ENCODE results near the gene ANKH. TPM values are rescaled to one million over a fixed set of nuclear protein-coding genes. Genes with fewer than 3 reads are reported as not detected.

The ANKH gene
- polyA plus RNA-seq, 4 donors: 33.0 to 82.2 (median 41.9) TPM

GRCh38 chr5:14679595-14679994 lies 192.0 kb downstream of the ANKH start:
- H3K36me3 ChIP-seq (ENCODE audit: control insufficient read depth in 3 of 3, insufficient read depth in 2 of 3, low read depth in 1 of 3, low read length in 3 of 3): peaks cover 7 to 40% (median 29%) of the 10 kb centered on the region in 3 donors
- DNase-seq: no peak
- H3K9me3 ChIP-seq (ENCODE audit: control insufficient read depth in 2 of 2, insufficient read depth in 1 of 2, low read depth in 1 of 2, low read length in 1 of 2): no peaks in the 10 kb centered on the region
- H3K27ac ChIP-seq (ENCODE audit: low read depth in 1 of 3, low read length in 2 of 3): no peak overlapping the region
- no peak for FAIRE-seq
- peaks cover 0 to 6% (median 0%) of the 10 kb centered on the region in 3 donors for H3K4me1 ChIP-seq (ENCODE audit: control insufficient read depth in 3 of 3, insufficient read depth in 2 of 3, low read depth in 1 of 3, low read length in 2 of 3)
- WGBS, 3 donors: 82 to 97% (median 91%) methylated on average over 1 of the region's 1 CpG
- H3K4me3 ChIP-seq (ENCODE audit: low read depth in 1 of 3, low read length in 3 of 3): no peak overlapping the region
- H3K27me3 ChIP-seq (ENCODE audit: control insufficient read depth in 3 of 3, insufficient read depth in 3 of 3, low read length in 3 of 3): no peaks in the 10 kb centered on the region

GRCh38 chr5:14678773-14679334 lies 192.7 kb downstream of the ANKH start:
- DNase-seq (no peak), FAIRE-seq (no peak)
- Histone ChIP-seq H3K9me3 (ENCODE audit: control insufficient read depth in 2 of 2, insufficient read depth in 1 of 2, low read depth in 1 of 2, low read length in 1 of 2) (no peaks in the 10 kb centered on the region), H3K4me1 (ENCODE audit: control insufficient read depth in 3 of 3, insufficient read depth in 2 of 3, low read depth in 1 of 3, low read length in 2 of 3) (peaks cover 0 to 6% (median 0%) of the 10 kb centered on the region in 3 donors), H3K36me3 (ENCODE audit: control insufficient read depth in 3 of 3, insufficient read depth in 2 of 3, low read depth in 1 of 3, low read length in 3 of 3) (peaks cover 7 to 43% (median 33%) of the 10 kb centered on the region in 3 donors), H3K27me3 (ENCODE audit: control insufficient read depth in 3 of 3, insufficient read depth in 3 of 3, low read length in 3 of 3) (no peaks in the 10 kb centered on the region), H3K4me3 (ENCODE audit: low read depth in 1 of 3, low read length in 3 of 3) (no peak overlapping the region), H3K27ac (ENCODE audit: low read depth in 1 of 3, low read length in 2 of 3) (no peak overlapping the region)
- WGBS, 3 donors: 75 to 85% (median 83%) methylated on average over 5 of the region's 5 CpGs

- no peak overlapping the region for H3K4me3 ChIP-seq (ENCODE audit: low read depth in 1 of 3, low read length in 3 of 3)
- H3K36me3 ChIP-seq (ENCODE audit: control insufficient read depth in 3 of 3, insufficient read depth in 2 of 3, low read depth in 1 of 3, low read length in 3 of 3): peaks cover 0 to 30% (median 22%) of the 10 kb centered on the region in 3 donors
- H3K4me1 ChIP-seq (ENCODE audit: control insufficient read depth in 3 of 3, insufficient read depth in 2 of 3, low read depth in 1 of 3, low read length in 2 of 3): peaks cover 1 to 13% (median 11%) of the 10 kb centered on the region in 3 donors
- no peaks in the 10 kb centered on the region for H3K9me3 ChIP-seq (ENCODE audit: control insufficient read depth in 2 of 2, insufficient read depth in 1 of 2, low read depth in 1 of 2, low read length in 1 of 2)
- DNase-seq (peak in 1 of 2 donors; percentile 21), FAIRE-seq (no peak)
- WGBS, 3 donors: 62 to 69% (median 66%) methylated on average over 3 of the region's 3 CpGs
- no peaks in the 10 kb centered on the region for H3K27me3 ChIP-seq (ENCODE audit: control insufficient read depth in 3 of 3, insufficient read depth in 3 of 3, low read length in 3 of 3)
- peak overlapping the region in 2 of 3 donors; percentile 2 to 24 for H3K27ac ChIP-seq (ENCODE audit: low read depth in 1 of 3, low read length in 2 of 3)
Observed at GRCh38 chr5:14676320-14676719, 195.3 kb downstream of the ANKH start.

GRCh38 chr5:14675865-14676300 lies 195.7 kb downstream of the ANKH start:
- H3K27ac ChIP-seq (ENCODE audit: low read depth in 1 of 3, low read length in 2 of 3): peak overlapping the region in 2 of 3 donors; percentile 2 to 24
- 46 to 75% (median 52%) methylated on average over 6 of the region's 6 CpGs for WGBS, 3 donors
- DNase-seq: no peak
- H3K4me1 ChIP-seq (ENCODE audit: control insufficient read depth in 3 of 3, insufficient read depth in 2 of 3, low read depth in 1 of 3, low read length in 2 of 3): peaks cover 1 to 13% (median 13%) of the 10 kb centered on the region in 3 donors
- H3K9me3 ChIP-seq (ENCODE audit: control insufficient read depth in 2 of 2, insufficient read depth in 1 of 2, low read depth in 1 of 2, low read length in 1 of 2): no peaks in the 10 kb centered on the region
- no peak overlapping the region for H3K4me3 ChIP-seq (ENCODE audit: low read depth in 1 of 3, low read length in 3 of 3)
- FAIRE-seq: no peak
- H3K27me3 ChIP-seq (ENCODE audit: control insufficient read depth in 3 of 3, insufficient read depth in 3 of 3, low read length in 3 of 3): no peaks in the 10 kb centered on the region
- peaks cover 0 to 29% (median 19%) of the 10 kb centered on the region in 3 donors for H3K36me3 ChIP-seq (ENCODE audit: control insufficient read depth in 3 of 3, insufficient read depth in 2 of 3, low read depth in 1 of 3, low read length in 3 of 3)

- H3K9me3 ChIP-seq (ENCODE audit: control insufficient read depth in 2 of 2, insufficient read depth in 1 of 2, low read depth in 1 of 2, low read length in 1 of 2): no peaks in the 10 kb centered on the region
- H3K4me3 ChIP-seq (ENCODE audit: low read depth in 1 of 3, low read length in 3 of 3): no peak overlapping the region
- no peak for FAIRE-seq
- H3K27me3 ChIP-seq (ENCODE audit: control insufficient read depth in 3 of 3, insufficient read depth in 3 of 3, low read length in 3 of 3): no peaks in the 10 kb centered on the region
- H3K36me3 ChIP-seq (ENCODE audit: control insufficient read depth in 3 of 3, insufficient read depth in 2 of 3, low read depth in 1 of 3, low read length in 3 of 3): peaks cover 0 to 22% (median 16%) of the 10 kb centered on the region in 3 donors
- DNase-seq: no peak
- H3K27ac ChIP-seq (ENCODE audit: low read depth in 1 of 3, low read length in 2 of 3): peak overlapping the region in 1 of 3 donors; percentile 68
- 83 to 90% (median 85%) methylated on average over 8 of the region's 8 CpGs for WGBS, 3 donors
- H3K4me1 ChIP-seq (ENCODE audit: control insufficient read depth in 3 of 3, insufficient read depth in 2 of 3, low read depth in 1 of 3, low read length in 2 of 3): peaks cover 1 to 13% (median 13%) of the 10 kb centered on the region in 3 donors
Observed at GRCh38 chr5:14674983-14675854, 196.4 kb downstream of the ANKH start.

- H3K9me3 ChIP-seq (ENCODE audit: control insufficient read depth in 2 of 2, insufficient read depth in 1 of 2, low read depth in 1 of 2, low read length in 1 of 2): no peaks in the 10 kb centered on the region
- WGBS, 3 donors: 79 to 92% (median 88%) methylated on average over 3 of the region's 3 CpGs
- FAIRE-seq (no peak), DNase-seq (no peak)
- peaks cover 0 to 23% (median 10%) of the 10 kb centered on the region in 3 donors for H3K36me3 ChIP-seq (ENCODE audit: control insufficient read depth in 3 of 3, insufficient read depth in 2 of 3, low read depth in 1 of 3, low read length in 3 of 3)
- no peak overlapping the region for H3K27ac ChIP-seq (ENCODE audit: low read depth in 1 of 3, low read length in 2 of 3)
- no peak overlapping the region for H3K4me3 ChIP-seq (ENCODE audit: low read depth in 1 of 3, low read length in 3 of 3)
- H3K4me1 ChIP-seq (ENCODE audit: control insufficient read depth in 3 of 3, insufficient read depth in 2 of 3, low read depth in 1 of 3, low read length in 2 of 3): peaks cover 1 to 14% (median 13%) of the 10 kb centered on the region in 3 donors
- H3K27me3 ChIP-seq (ENCODE audit: control insufficient read depth in 3 of 3, insufficient read depth in 3 of 3, low read length in 3 of 3): no peaks in the 10 kb centered on the region
Observed at GRCh38 chr5:14673443-14673842, 198.1 kb downstream of the ANKH start.

- no peak overlapping the region for H3K4me3 ChIP-seq (ENCODE audit: low read depth in 1 of 3, low read length in 3 of 3)
- 67 to 83% (median 72%) methylated on average over 9 of the region's 9 CpGs for WGBS, 3 donors
- DNase-seq (peak in 1 of 2 donors; percentile 14), FAIRE-seq (no peak)
- H3K4me1 ChIP-seq (ENCODE audit: control insufficient read depth in 3 of 3, insufficient read depth in 2 of 3, low read depth in 1 of 3, low read length in 2 of 3): peaks cover 1 to 21% (median 16%) of the 10 kb centered on the region in 3 donors
- peaks cover 0 to 22% (median 5%) of the 10 kb centered on the region in 3 donors for H3K36me3 ChIP-seq (ENCODE audit: control insufficient read depth in 3 of 3, insufficient read depth in 2 of 3, low read depth in 1 of 3, low read length in 3 of 3)
- H3K27me3 ChIP-seq (ENCODE audit: control insufficient read depth in 3 of 3, insufficient read depth in 3 of 3, low read length in 3 of 3): no peaks in the 10 kb centered on the region
- H3K9me3 ChIP-seq (ENCODE audit: control insufficient read depth in 2 of 2, insufficient read depth in 1 of 2, low read depth in 1 of 2, low read length in 1 of 2): no peaks in the 10 kb centered on the region
- H3K27ac ChIP-seq (ENCODE audit: low read depth in 1 of 3, low read length in 2 of 3): no peak overlapping the region
Observed at GRCh38 chr5:14672484-14673394, 198.8 kb downstream of the ANKH start.

- Histone ChIP-seq H3K27ac (ENCODE audit: low read depth in 1 of 3, low read length in 2 of 3) (no peak overlapping the region), H3K9me3 (ENCODE audit: control insufficient read depth in 2 of 2, insufficient read depth in 1 of 2, low read depth in 1 of 2, low read length in 1 of 2) (no peaks in the 10 kb centered on the region), H3K4me3 (ENCODE audit: low read depth in 1 of 3, low read length in 3 of 3) (no peak overlapping the region), H3K4me1 (ENCODE audit: control insufficient read depth in 3 of 3, insufficient read depth in 2 of 3, low read depth in 1 of 3, low read length in 2 of 3) (peaks cover 1 to 24% (median 16%) of the 10 kb centered on the region in 3 donors), H3K27me3 (ENCODE audit: control insufficient read depth in 3 of 3, insufficient read depth in 3 of 3, low read length in 3 of 3) (no peaks in the 10 kb centered on the region), H3K36me3 (ENCODE audit: control insufficient read depth in 3 of 3, insufficient read depth in 2 of 3, low read depth in 1 of 3, low read length in 3 of 3) (peaks cover 0 to 24% (median 5%) of the 10 kb centered on the region in 3 donors)
- DNase-seq: no peak
- WGBS, 3 donors: 64 to 84% (median 73%) methylated on average over 4 of the region's 4 CpGs
- no peak for FAIRE-seq
Observed at GRCh38 chr5:14672082-14672481, 199.5 kb downstream of the ANKH start.
